ENCODE data around the gene PPP2R2D.

Gene PPP2R2D

GRCh38 chr10:131870831-131871672 lies 29.8 kb upstream of the PPP2R2D start:
- no peak overlapping the region for H2BK5ac ChIP-seq (ENCODE audit: low read length)
- H3K9ac ChIP-seq (ENCODE audit: low read length), result no peak overlapping the region
- no peak overlapping the region for H4K8ac ChIP-seq (ENCODE audit: low read depth, low read length)
- no CpG with 5 or more reads among the region's 15 CpGs for WGBS (ENCODE audit: extremely low coverage, insufficient coverage, low lambda C conversion rate)
- no peak overlapping the region for H3K23ac ChIP-seq (ENCODE audit: low read length)
- H2BK15ac ChIP-seq (replicated peaks; ENCODE audit: low read depth), result no peak overlapping the region
- H3K4me3 ChIP-seq (ENCODE audit: low read length), result no peak overlapping the region
- no peaks in the 10 kb centered on the region for H3K27me3 ChIP-seq (ENCODE audit: insufficient read depth, low read length, poor library complexity)
- H3K4me1 ChIP-seq (ENCODE audit: control insufficient read depth, low read depth, low read length), result no peaks in the 10 kb centered on the region
- no peak overlapping the region for H2AK5ac ChIP-seq (ENCODE audit: low read length)
- H4K5ac ChIP-seq (ENCODE audit: low read length), result no peak overlapping the region
- no peak for DNase-seq
- no peak overlapping the region for H3K27ac ChIP-seq (ENCODE audit: low read depth, low read length)
- H3K79me1 ChIP-seq (ENCODE audit: low read length), result no peaks in the 10 kb centered on the region
- no peak overlapping the region for H2BK120ac ChIP-seq (ENCODE audit: low read depth, low read length)
- no peak overlapping the region for H3K4ac ChIP-seq (ENCODE audit: low read depth, low read length)
- H3K4me2 ChIP-seq (ENCODE audit: low read length), result no peak overlapping the region
- no peaks in the 10 kb centered on the region for H3K36me3 ChIP-seq (ENCODE audit: control insufficient read depth, insufficient read depth, low read length)
- no peaks in the 10 kb centered on the region for H3K79me2 ChIP-seq (ENCODE audit: control insufficient read depth, insufficient read depth, low read length)
- no peak overlapping the region for H3K18ac ChIP-seq (ENCODE audit: low read length)
- no peak overlapping the region for H3K56ac ChIP-seq (ENCODE audit: low read length)

- H3K18ac ChIP-seq (ENCODE audit: low read length), result no peak overlapping the region
- H3K4me1 ChIP-seq (ENCODE audit: control insufficient read depth, low read depth, low read length), result no peaks in the 10 kb centered on the region
- H3K9ac ChIP-seq (ENCODE audit: low read length), result no peak overlapping the region
- WGBS (ENCODE audit: extremely low coverage, insufficient coverage, low lambda C conversion rate), result no CpG with 5 or more reads among the region's 8 CpGs
- no peak overlapping the region for H4K5ac ChIP-seq (ENCODE audit: low read length)
- no peaks in the 10 kb centered on the region for H3K36me3 ChIP-seq (ENCODE audit: control insufficient read depth, insufficient read depth, low read length)
- no peak overlapping the region for H4K8ac ChIP-seq (ENCODE audit: low read depth, low read length)
- no peak overlapping the region for H2BK5ac ChIP-seq (ENCODE audit: low read length)
- H3K27me3 ChIP-seq (ENCODE audit: insufficient read depth, low read length, poor library complexity), result no peaks in the 10 kb centered on the region
- DNase-seq, result no peak
- no peak overlapping the region for H2AK5ac ChIP-seq (ENCODE audit: low read length)
- H3K56ac ChIP-seq (ENCODE audit: low read length), result no peak overlapping the region
- no peaks in the 10 kb centered on the region for H3K79me1 ChIP-seq (ENCODE audit: low read length)
- H3K27ac ChIP-seq (ENCODE audit: low read depth, low read length), result no peak overlapping the region
- H3K4ac ChIP-seq (ENCODE audit: low read depth, low read length), result no peak overlapping the region
- no peak overlapping the region for H2BK120ac ChIP-seq (ENCODE audit: low read depth, low read length)
- no peak overlapping the region for H3K23ac ChIP-seq (ENCODE audit: low read length)
- H3K4me2 ChIP-seq (ENCODE audit: low read length), result no peak overlapping the region
- H2BK15ac ChIP-seq (replicated peaks; ENCODE audit: low read depth), result no peak overlapping the region
- no peak overlapping the region for H3K4me3 ChIP-seq (ENCODE audit: low read length)
- no peaks in the 10 kb centered on the region for H3K79me2 ChIP-seq (ENCODE audit: control insufficient read depth, insufficient read depth, low read length)
Measured at GRCh38 chr10:131871673-131872005, 29.2 kb upstream of the PPP2R2D start.

GRCh38 chr10:131872011-131872826 lies 28.6 kb upstream of the PPP2R2D start:
- Histone ChIP-seq H4K5ac (ENCODE audit: low read length) (no peak overlapping the region), H3K36me3 (ENCODE audit: control insufficient read depth, insufficient read depth, low read length) (no peaks in the 10 kb centered on the region), H3K79me1 (ENCODE audit: low read length) (no peaks in the 10 kb centered on the region), H2AK5ac (ENCODE audit: low read length) (no peak overlapping the region), H3K79me2 (ENCODE audit: control insufficient read depth, insufficient read depth, low read length) (no peaks in the 10 kb centered on the region), H2BK5ac (ENCODE audit: low read length) (no peak overlapping the region), H2BK15ac (replicated peaks; ENCODE audit: low read depth) (no peak overlapping the region), H3K4ac (ENCODE audit: low read depth, low read length) (no peak overlapping the region), H3K4me2 (ENCODE audit: low read length) (no peak overlapping the region), H3K27me3 (ENCODE audit: insufficient read depth, low read length, poor library complexity) (no peaks in the 10 kb centered on the region), H3K27ac (ENCODE audit: low read depth, low read length) (no peak overlapping the region), H3K56ac (ENCODE audit: low read length) (no peak overlapping the region), H2BK120ac (ENCODE audit: low read depth, low read length) (no peak overlapping the region), H3K18ac (ENCODE audit: low read length) (no peak overlapping the region), H3K4me3 (ENCODE audit: low read length) (no peak overlapping the region), H3K4me1 (ENCODE audit: control insufficient read depth, low read depth, low read length) (no peaks in the 10 kb centered on the region), H3K9ac (ENCODE audit: low read length) (no peak overlapping the region), H4K8ac (ENCODE audit: low read depth, low read length) (no peak overlapping the region), H3K23ac (ENCODE audit: low read length) (no peak overlapping the region)
- DNase-seq, result no peak
- WGBS (ENCODE audit: extremely low coverage, insufficient coverage, low lambda C conversion rate), result no CpG with 5 or more reads among the region's 27 CpGs

- Histone ChIP-seq H3K27me3 (ENCODE audit: insufficient read depth, low read length, poor library complexity) (no peaks in the 10 kb centered on the region), H4K5ac (ENCODE audit: low read length) (no peak overlapping the region), H3K27ac (ENCODE audit: low read depth, low read length) (no peak overlapping the region), H3K4me2 (ENCODE audit: low read length) (no peak overlapping the region), H3K4me1 (ENCODE audit: control insufficient read depth, low read depth, low read length) (no peaks in the 10 kb centered on the region), H2AK5ac (ENCODE audit: low read length) (no peak overlapping the region), H3K4me3 (ENCODE audit: low read length) (no peak overlapping the region), H3K23ac (ENCODE audit: low read length) (no peak overlapping the region), H3K9ac (ENCODE audit: low read length) (no peak overlapping the region), H3K18ac (ENCODE audit: low read length) (no peak overlapping the region), H2BK5ac (ENCODE audit: low read length) (no peak overlapping the region), H3K79me1 (ENCODE audit: low read length) (no peaks in the 10 kb centered on the region), H2BK120ac (ENCODE audit: low read depth, low read length) (no peak overlapping the region), H4K8ac (ENCODE audit: low read depth, low read length) (no peak overlapping the region), H3K56ac (ENCODE audit: low read length) (no peak overlapping the region), H3K36me3 (ENCODE audit: control insufficient read depth, insufficient read depth, low read length) (no peaks in the 10 kb centered on the region), H3K79me2 (ENCODE audit: control insufficient read depth, insufficient read depth, low read length) (no peaks in the 10 kb centered on the region), H2BK15ac (replicated peaks; ENCODE audit: low read depth) (no peak overlapping the region), H3K4ac (ENCODE audit: low read depth, low read length) (no peak overlapping the region)
- no CpG with 5 or more reads among the region's 19 CpGs for WGBS (ENCODE audit: extremely low coverage, insufficient coverage, low lambda C conversion rate)
- peak; percentile 16 for DNase-seq
Measured at GRCh38 chr10:131872827-131873375, 27.9 kb upstream of the PPP2R2D start.

GRCh38 chr10:131874991-131875451 lies 25.8 kb upstream of the PPP2R2D start:
- Histone ChIP-seq H3K23ac (ENCODE audit: low read length) (no peak overlapping the region), H4K8ac (ENCODE audit: low read depth, low read length) (no peak overlapping the region), H3K27me3 (ENCODE audit: insufficient read depth, low read length, poor library complexity) (no peaks in the 10 kb centered on the region), H2AK5ac (ENCODE audit: low read length) (no peak overlapping the region), H3K36me3 (ENCODE audit: control insufficient read depth, insufficient read depth, low read length) (no peaks in the 10 kb centered on the region), H2BK15ac (replicated peaks; ENCODE audit: low read depth) (no peak overlapping the region), H3K9ac (ENCODE audit: low read length) (no peak overlapping the region), H3K4ac (ENCODE audit: low read depth, low read length) (no peak overlapping the region), H2BK5ac (ENCODE audit: low read length) (no peak overlapping the region), H3K56ac (ENCODE audit: low read length) (no peak overlapping the region), H3K4me3 (ENCODE audit: low read length) (no peak overlapping the region), H3K79me2 (ENCODE audit: control insufficient read depth, insufficient read depth, low read length) (no peaks in the 10 kb centered on the region), H3K4me1 (ENCODE audit: control insufficient read depth, low read depth, low read length) (no peaks in the 10 kb centered on the region), H3K18ac (ENCODE audit: low read length) (no peak overlapping the region), H3K27ac (ENCODE audit: low read depth, low read length) (no peak overlapping the region), H3K4me2 (ENCODE audit: low read length) (no peak overlapping the region), H3K79me1 (ENCODE audit: low read length) (no peaks in the 10 kb centered on the region), H2BK120ac (ENCODE audit: low read depth, low read length) (no peak overlapping the region), H4K5ac (ENCODE audit: low read length) (no peak overlapping the region)
- peak; percentile 90 for DNase-seq
- no CpG with 5 or more reads among the region's 17 CpGs for WGBS (ENCODE audit: extremely low coverage, insufficient coverage, low lambda C conversion rate)

All from mesendoderm (in vitro differentiated cells).